Fibroblast of lung (primary cell): ENCODE data around the gene KIF26B.

Experiments used
- CTCF ChIP-seq, 2 donors: IDR thresholded peaks in 1 of 2; conservative IDR thresholded peaks in 1 of 2; 1 replicate in 1 of 2; 2 replicates in 1 of 2; pipeline ENCODE4 v1.5.1; 2011 to 2012; ENCODE audit warnings: low read length in 2 of 2, control low read depth in 1 of 2, inconsistent platforms in 1 of 2, low read depth in 1 of 2, mild to moderate bottlenecking in 1 of 2
- EZH2 ChIP-seq: IDR thresholded peaks from 2 replicates; pipeline ENCODE4 v1.5.1; 2012; ENCODE audit warnings: low read length, control low read depth, mild to moderate bottlenecking; ENCODE audit errors: missing control alignments

- TF ChIP-seq CTCF (conservative IDR thresholded peaks at IDR 0.05 in 1 of 2, IDR thresholded peaks at IDR 0.05 in 1 of 2; ENCODE audit: low read depth in 1 of 2, low read length in 2 of 2) (no peak), EZH2 (no peak)
Measured at GRCh38 chr1:245598524-245599305, 443.9 kb downstream of the KIF26B start.
